Retinal pigment epithelial cell (primary cell): ENCODE results near the gene CASP8.
A peak's percentile ranks its signal among the peaks of the same experiment; 100 is the strongest.
"Not testable (repeated sequence)": the region's sequence is repeated elsewhere in the genome, so short reads cannot be mapped to it uniquely, and the experiment has no call there.

Experiments used
- DNase-seq: peaks from one replicate; pipeline ENCODE4 v3.0.0-alpha.2; 2010; ENCODE audit warnings: low read depth
- H3K4me3 ChIP-seq: 2 replicates; pipeline ENCODE4 v1.5.1; 2011; ENCODE audit warnings: mild to moderate bottlenecking, low read length, control low read depth, moderate library complexity
- CTCF ChIP-seq: conservative IDR thresholded peaks from 2 replicates; pipeline ENCODE4 v1.5.1; 2011; ENCODE audit warnings: low read depth, low read length, control low read depth, inconsistent platforms

The CASP8 gene

GRCh38 chr2:201233812-201234662, 26.3 kb upstream of the CASP8 start:
- H3K4me3 ChIP-seq: no peak overlapping the region
- no peak for DNase-seq
- no peak for TF ChIP-seq CTCF

- no peak for TF ChIP-seq CTCF
- no peak overlapping the region for H3K4me3 ChIP-seq
- DNase-seq: peak; percentile 38
Measured at GRCh38 chr2:201234663-201235135, 25.6 kb upstream of the CASP8 start.

- H3K4me3 ChIP-seq: no peak overlapping the region
- no peak for DNase-seq
- peak; percentile 53 for TF ChIP-seq CTCF
Measured at GRCh38 chr2:201235860-201236811, 24.2 kb upstream of the CASP8 start.

GRCh38 chr2:201237486-201238123, 22.7 kb upstream of the CASP8 start:
- no peak overlapping the region for H3K4me3 ChIP-seq
- DNase-seq: no peak

GRCh38 chr2:201239167-201239935, 21.0 kb upstream of the CASP8 start:
- H3K4me3 ChIP-seq, DNase-seq: not testable (repeated sequence)

More at GRCh38 chr2:201237486-201238123, 22.7 kb upstream of the CASP8 start:
- TF ChIP-seq CTCF: no peak

- DNase-seq: no peak
- H3K4me3 ChIP-seq: no peak overlapping the region
- TF ChIP-seq CTCF: no peak
Measured at GRCh38 chr2:201242571-201243277, 17.6 kb upstream of the CASP8 start.
